Testis (tissue), 2 donors: ENCODE data around the gene RASGRF1.

Experiments
- CTCF ChIP-seq, 3 experiments: fragments of 450-650 bp in 2 of 3; fragments of 200-600 bp in 1 of 3; sonication (generic) in 1 of 3; IDR thresholded peaks; one replicate each; pipeline ENCODE4 v1.5.1; 2016 to 2019; ENCODE audit warnings: antibody characterized with exemption in 3 of 3, mild to moderate bottlenecking in 2 of 3, moderate library complexity in 1 of 3
- POLR2A ChIP-seq: fragments of 450-650 bp; IDR thresholded peaks from one replicate; pipeline ENCODE4 v1.6.1; 2017; ENCODE audit warnings: antibody characterized with exemption, mild to moderate bottlenecking, moderate library complexity

GRCh38 chr15:79054350-79054749 is 36.2 kb downstream of the RASGRF1 start:
- TF ChIP-seq POLR2A (no peak), CTCF (IDR thresholded peaks at IDR 0.05) (no peak)
